OCI-LY7 (cell line): Measurements from ENCODE around the gene PTPN14.

Experiments used
- CTCF ChIP-seq: fragments of 200-600 bp; sonication (generic); conservative IDR thresholded peaks from 2 replicates; pipeline ENCODE4 v1.5.1; 2014; ENCODE audit warnings: mild to moderate bottlenecking, antibody characterized with exemption, low read length, moderate library complexity, mixed read lengths
- EZH2phosphoT487 ChIP-seq: fragments of 200-600 bp; sonication (generic); IDR thresholded peaks from 2 replicates; pipeline ENCODE4 v1.6.1; 2018; ENCODE audit warnings: low read depth, borderline replicate concordance, mild to moderate bottlenecking, mixed run types, antibody characterized with exemption, low read length, moderate library complexity, mixed read lengths

DNA sequence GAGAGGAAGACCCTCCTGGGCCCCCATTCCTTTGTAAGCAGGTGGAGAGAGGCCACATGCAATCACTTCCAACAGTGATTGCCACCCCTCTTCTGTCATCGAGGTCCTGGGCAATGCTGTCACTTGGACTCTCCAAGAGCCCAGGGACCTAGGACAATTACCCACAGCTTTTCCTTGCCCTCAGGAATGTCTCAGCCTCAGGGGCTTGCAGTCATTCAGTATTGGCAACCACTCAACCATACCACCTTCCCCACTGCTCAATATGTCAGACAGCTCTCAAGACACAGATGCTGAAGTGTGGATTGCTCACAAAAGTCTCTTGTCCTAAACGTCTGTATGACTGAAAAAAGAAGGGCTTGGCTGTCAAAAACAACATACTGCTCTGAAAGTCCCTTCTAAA lies 87.8 kb downstream of the PTPN14 start:
- TF ChIP-seq CTCF (no peak), EZH2phosphoT487 (no peak)
